Suprapubic skin (tissue), 3 donors: ENCODE measurements around the gene CERS6.

ENCODE experiments used
- EP300 ChIP-seq: sonication (generic); formaldehyde crosslinking; IDR thresholded peaks from one replicate; pipeline ENCODE4 v1.6.1; 2017; ENCODE audit warnings: antibody characterized with exemption
- TF ChIP-seq, protein P1 (sequence below), 2 donors: fragments of 200-600 bp in 1 of 2; fragments of 450-650 bp in 1 of 2; sonication (generic) in 1 of 2; IDR thresholded peaks; one replicate each; pipeline ENCODE4 v1.5.1; 2016 to 2019; ENCODE audit warnings: antibody characterized with exemption in 2 of 2, mild to moderate bottlenecking in 1 of 2, moderate library complexity in 1 of 2

DNA sequence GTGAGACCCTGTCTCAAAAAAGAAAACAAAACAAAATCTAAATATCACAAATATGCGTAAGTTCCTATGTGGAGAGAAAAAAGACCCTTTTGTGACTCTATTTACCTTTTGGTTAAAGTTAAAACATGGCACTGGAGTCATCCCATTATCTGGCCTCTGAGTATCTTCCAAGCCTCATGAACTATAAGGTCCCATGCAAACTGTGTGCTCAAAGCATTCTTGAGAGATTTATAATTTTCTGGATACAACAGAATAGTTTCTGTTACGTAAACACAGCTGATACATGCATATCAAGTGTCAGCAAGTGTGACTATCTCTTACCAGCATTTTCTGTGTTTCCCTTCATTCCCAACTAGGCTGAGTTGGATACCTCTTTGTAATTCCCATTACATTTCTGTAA is 337.5 kb downstream of the CERS6 start:
- TF ChIP-seq, protein P1, sequence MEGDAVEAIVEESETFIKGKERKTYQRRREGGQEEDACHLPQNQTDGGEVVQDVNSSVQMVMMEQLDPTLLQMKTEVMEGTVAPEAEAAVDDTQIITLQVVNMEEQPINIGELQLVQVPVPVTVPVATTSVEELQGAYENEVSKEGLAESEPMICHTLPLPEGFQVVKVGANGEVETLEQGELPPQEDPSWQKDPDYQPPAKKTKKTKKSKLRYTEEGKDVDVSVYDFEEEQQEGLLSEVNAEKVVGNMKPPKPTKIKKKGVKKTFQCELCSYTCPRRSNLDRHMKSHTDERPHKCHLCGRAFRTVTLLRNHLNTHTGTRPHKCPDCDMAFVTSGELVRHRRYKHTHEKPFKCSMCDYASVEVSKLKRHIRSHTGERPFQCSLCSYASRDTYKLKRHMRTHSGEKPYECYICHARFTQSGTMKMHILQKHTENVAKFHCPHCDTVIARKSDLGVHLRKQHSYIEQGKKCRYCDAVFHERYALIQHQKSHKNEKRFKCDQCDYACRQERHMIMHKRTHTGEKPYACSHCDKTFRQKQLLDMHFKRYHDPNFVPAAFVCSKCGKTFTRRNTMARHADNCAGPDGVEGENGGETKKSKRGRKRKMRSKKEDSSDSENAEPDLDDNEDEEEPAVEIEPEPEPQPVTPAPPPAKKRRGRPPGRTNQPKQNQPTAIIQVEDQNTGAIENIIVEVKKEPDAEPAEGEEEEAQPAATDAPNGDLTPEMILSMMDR (IDR thresholded peaks at IDR 0.05): no peak
- no peak for TF ChIP-seq EP300
